Activated CD8-positive, alpha-beta memory T cell treated with anti-CD3 and anti-CD28 coated beads, Interleukin-2, amount 50 U/mL, for 4 hours (primary cell): Measurements from ENCODE around the gene EIF1AD.
"Not testable (repeated sequence)": the region's sequence is repeated elsewhere in the genome, so short reads cannot be mapped to it uniquely, and the experiment has no call there.

ENCODE experiments used
- DNase-seq: peaks from one replicate; pipeline ENCODE4 v3.0.0-alpha.2; 2020

Gene EIF1AD, protein sequence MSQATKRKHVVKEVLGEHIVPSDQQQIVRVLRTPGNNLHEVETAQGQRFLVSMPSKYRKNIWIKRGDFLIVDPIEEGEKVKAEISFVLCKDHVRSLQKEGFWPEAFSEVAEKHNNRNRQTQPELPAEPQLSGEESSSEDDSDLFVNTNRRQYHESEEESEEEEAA

DNA sequence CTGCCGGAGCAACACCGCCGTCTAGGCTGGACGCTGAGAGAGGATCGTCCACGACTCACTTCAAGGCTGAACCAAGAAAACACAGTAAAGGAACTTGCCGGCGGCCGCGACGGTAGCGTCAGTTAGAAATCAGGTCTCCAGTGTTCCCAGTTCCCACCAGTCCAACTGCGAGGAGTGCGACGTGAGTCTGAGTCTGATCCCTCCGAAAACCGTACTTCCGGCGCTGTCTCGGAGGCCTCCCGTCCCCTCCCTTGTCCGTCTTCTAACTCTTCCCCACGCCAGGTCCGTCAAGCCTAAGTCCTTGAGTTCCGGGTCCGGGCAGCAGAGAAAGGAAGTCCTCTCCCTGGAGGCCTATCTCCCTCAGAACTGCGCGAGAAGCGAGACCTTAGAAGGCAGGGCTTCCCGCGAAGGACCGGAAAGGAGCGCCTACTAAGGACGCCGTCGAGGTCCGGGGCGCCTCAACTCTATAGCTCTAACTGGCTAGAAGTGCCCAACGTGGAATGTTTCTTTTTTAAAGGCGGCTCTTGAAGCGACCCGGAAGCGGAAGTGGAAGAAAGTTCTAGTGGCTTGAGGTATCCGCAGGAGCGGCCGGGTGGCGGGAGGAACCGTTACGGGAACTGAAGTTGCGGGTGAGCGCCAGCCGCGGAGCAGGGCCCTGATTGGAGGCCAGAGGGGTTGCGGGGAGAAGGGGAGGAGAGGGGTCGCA, at the start of gene EIF1AD, which contains the start of gene BANF1:
TSS of gene EIF1AD (minus strand) at position 216 of the 706 bp plus-strand sequence. CDS start 1,768 bp downstream, outside the sequence.
TSS of gene BANF1 (plus strand) at position 562 of the 706 bp plus-strand sequence. CDS start 748 bp downstream, outside the sequence.
- peak; percentile 86 for DNase-seq

DNA sequence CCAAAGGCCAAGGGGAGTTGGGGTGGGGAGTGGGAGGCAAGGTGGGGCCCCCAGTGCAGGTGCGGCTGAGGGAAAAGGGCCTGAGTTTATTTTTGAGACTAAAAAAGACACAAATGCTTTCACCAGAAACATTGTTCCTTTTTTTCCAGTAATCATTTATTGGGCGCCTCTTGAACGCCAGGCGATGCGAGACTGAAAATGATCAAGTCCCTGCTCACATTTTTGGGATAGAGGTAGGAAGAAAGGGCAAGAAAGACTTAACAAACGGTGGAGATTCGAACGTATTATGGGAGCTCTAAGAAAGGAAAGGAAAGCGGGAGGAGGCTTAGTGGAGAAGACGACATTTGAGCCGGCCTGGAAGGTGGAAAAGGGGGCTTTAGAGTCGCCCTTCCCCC, 49.4 kb upstream of the EIF1AD start:
- no peak for DNase-seq

DNA sequence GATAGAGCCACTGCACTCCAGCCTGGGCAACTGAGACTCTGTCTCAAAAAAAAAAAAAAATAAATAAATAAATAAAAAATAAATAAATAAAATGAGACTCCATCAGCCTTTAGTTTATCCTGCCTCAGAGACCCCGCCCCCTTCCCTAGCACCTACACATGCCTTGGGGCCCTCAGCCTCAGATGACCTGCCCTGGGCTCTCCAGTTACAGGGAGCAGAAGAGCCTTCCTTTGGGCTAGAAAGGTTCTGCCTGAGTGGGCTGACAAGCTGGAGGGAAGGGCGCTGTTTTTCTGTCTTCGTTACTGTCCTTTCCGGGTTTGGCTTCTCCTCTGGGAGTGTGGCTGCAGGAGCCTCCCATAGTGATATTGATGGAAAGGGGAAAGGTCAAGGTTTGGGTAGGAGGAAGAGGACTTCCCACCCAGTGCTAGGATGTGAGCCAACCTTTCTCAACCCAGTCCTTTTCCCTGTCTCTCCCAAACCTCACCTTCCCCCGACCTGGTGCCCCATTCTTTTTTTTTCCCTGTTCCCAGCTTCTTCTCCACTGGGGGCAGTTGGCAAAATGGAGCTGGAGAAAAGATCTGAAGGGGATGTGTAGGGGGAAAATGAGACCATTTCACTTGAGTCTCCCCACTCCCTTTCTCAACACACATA, 48.7 kb upstream of the EIF1AD start:
- DNase-seq = no peak

DNA sequence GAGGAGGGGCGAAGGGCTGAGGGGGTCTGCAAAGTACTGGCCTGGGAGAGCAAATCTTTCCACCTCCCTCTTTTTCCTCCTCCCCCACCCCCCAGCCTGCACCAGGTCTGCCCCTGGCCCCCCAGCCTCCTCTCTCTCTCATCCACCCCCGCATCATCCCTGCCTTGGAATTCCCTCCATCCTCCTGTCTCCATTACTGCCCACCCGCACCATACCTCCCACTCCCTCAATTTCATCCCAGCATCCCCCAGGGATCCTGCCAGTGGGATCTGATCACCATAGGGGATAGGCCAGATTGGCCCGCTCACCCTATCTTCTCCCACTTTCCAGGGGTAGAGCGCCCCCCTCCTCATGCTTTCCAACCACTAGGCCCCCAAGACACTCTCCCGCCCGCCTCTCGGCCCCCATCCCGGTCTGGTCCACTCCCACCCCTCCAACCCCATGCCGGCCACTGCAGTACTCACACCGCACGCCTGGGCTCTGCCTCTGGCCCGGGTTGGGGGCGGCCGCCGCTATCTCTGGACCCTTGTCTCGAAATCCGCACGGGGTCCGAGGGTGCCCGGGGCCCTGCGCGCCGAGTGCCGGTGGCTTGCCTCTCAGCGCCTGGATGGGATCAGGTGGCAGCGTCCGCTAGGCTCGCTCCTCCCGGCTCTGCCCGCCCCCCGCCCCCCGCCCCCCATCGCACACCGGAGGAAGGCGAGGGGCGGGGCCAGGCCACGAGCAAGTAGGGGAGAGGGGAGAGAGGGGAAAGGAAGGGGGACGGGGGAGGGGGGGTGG, 46.8 kb upstream of the EIF1AD start, which contains the start of gene GAL3ST3:
TSS of gene GAL3ST3 (minus strand) at position 615 of the 777 bp plus-strand sequence. CDS start 3,746 bp downstream, outside the sequence.
- no peak for DNase-seq

DNA sequence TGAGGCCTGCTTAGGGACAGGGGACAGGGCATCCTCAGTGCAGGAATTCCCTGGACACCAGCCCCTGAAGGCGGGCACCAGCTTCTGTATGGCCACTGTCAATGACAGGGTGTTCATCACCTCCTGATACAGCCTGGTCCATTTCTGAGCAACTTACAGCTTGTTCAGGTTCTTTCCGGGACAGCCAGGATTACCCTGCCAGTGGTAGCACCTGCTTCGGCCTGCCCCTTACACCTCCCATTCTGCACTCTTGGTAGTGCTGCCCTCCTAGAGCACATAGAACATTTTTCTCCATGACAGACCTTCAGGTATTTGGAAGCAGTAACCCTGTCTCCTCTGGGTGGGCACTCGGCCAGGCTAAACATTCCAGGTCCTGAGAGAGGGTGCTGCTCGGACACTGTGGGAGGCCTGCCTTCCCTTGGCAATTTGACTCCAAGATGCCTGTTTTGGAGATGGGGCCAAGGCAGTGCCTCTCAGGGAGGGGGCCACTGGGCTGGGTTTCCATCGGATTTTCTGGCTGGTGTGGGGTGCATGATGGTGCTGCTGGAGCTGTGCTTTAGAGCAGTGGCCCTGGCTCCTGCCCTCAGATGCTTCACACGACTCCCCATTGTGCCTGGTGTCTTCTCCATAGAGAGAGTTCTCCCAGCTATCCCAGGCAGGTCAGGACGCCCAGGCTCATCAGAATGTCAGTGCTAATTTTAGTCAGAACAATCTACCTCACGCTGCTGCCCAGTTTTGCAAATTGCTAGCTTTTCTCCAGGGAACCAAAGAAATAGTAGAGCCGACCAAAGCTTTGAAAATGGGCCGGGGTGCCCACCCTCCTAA, 45.8 kb upstream of the EIF1AD start:
- no peak for DNase-seq

DNA sequence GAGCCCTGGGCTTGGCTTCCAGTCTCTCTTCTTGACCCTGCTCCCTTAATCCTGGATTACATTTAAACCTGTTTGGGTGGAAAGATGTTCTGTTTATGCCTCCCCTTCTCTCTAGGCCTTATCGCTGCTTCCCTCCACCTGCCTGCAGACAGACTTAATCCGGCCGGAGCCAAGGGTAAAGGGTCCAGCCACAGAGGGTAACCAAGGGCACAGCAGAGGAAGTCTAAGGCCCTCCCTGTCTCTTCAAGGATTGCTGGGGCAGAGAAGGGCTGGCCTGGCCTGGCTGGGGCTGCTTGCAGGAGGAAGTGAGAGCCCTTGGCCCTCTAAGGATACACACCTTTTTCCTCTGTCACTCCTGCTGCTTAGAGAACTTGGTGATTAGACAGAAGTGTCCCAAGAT, 44.9 kb upstream of the EIF1AD start:
- no peak for DNase-seq

DNA sequence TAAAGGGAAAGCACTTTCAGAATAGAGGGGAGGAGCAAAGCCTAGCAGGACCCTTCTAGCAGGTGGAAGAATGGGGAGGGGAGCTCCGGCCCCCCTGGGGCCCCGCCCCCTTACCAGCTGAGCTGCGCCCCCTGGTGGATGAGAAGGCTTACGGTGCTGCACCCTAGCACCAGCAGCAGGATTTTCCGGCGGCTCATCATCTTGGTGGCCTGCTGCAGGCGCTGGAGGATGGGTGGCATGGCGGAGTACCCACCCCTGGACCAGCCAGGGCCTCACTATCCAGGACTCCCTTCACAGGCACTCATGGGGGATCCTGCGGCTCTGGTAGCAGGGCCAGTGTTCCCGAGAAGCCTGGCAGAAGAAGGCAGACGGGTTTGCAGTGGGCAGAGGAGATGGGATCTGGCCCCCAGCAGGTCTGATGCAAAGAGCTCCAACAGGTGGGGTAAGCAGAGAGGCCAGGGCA, 43.3 kb upstream of the EIF1AD start:
- DNase-seq = peak; percentile 85

DNA sequence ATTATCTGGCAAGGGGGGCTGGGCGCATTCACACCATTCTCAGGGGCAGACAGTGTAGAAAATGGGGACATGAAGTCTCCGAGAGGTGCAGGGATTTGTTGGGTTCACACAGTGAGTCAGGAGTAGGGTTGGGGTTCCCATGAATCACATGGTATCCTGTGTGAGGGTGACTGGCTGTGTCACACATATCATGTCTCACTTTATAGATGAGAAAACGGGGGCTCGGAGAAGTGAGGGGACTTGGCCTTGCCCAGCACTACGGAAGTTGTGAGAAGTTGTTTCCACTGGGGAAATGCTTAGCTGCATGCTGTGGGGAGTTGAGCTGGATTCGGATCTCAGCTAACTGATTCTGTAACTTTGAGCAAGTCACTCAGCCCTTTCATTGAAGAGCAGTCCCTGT, 42.8 kb upstream of the EIF1AD start:
- DNase-seq = peak; percentile 23

DNA sequence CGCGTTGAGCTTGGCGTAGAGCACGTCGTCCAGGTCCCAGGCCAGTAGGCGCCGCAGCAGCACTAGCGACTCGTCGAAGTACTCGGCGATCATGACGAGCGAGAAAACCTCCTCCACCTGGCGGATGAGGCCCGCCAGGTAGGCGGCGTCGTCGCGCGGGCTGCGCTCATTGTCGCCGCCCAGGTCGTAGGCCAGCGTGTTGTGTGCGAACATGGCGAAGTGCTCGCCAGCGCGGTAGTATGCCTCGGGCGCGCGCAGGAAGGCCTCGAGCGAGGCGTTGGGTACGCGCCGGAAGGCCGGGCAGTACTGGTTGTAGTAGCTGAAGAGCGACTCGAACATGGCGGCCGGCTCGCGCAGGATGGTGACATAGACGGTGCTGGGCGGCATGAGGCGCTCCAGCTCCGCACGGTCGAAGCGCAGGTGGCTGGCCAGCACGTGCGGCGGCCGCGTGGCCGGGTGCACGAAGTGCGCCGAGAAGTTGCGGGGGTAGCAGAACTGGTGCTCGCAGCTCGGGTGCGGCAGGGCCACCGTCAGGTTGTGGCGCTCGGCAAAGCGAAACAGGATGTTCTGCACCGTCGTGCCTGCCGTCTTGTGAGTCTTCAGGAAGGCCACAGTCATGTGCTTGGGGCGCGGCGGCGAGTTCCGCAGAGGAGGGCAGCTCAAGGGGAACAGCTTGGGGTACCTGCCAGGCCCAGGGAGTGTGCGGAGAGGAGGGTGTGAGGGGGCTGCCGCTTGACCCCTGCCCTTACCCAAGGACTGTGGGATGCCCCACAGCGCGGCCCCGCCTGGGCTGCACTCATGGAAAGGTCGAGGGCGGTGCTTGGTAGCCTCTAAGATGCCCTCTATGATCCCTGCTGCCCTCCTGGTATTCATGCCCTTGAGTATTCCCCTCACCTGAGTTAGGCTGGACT, 41.3 kb upstream of the EIF1AD start:
- no peak for DNase-seq

DNA sequence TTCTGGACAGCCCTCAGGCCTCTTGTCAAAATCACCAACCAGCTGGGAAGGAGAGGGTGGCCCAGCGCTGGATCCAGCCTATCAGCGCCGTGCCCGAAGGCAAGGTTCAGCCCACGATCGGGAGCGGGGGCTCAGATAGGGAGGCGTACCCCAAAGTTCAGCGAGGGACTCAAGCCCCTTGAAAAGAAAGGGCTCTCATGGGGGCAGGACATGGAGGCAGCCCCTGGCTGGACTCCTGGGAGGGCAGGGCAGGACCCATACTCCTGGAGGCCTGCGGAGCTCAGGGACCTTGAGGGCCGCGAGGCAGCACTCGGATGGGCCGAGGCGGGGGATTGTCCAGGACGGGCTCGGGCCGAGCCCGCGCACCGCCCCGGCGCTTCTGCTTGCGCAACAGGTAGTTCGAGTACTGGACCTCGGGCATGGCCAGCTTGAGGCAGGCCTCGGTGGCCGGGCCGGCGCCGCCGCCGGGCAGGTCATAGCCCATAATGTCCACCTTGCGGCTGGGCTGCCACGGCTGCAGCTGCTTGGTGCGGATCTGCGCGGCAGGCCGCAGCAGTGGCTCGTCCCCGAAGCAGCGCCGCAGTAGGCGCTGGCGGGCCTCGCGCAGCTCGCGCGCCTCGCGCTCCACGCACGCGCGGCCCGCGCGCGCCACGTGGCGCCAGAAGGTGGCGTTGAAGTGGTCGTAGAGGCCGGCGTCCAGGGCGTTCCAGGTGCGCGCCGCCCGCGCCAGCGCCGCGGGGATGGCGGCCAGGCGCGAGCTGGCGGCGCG, 40.5 kb upstream of the EIF1AD start:
- DNase-seq = no peak

DNA sequence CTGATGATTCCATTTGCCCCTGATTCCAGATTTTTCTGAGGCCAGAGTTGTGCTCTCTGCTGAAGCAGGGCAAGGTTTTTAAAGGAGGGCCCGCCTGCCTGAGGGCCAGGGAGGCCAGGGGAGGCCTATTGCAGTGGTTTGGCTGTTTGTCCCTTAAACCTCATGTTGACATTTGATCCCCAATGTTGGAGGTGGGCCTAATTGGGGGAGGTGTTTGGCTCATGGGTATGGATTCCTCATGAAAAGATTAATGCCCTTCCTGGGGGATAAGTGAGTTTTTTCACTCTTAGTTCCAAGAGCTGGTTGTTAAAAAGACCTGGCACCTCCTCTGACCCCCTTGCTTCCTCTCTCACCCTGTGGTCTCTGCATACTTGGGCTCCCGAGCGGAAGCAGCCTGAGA, 37.8 kb upstream of the EIF1AD start:
- DNase-seq = no peak

DNA sequence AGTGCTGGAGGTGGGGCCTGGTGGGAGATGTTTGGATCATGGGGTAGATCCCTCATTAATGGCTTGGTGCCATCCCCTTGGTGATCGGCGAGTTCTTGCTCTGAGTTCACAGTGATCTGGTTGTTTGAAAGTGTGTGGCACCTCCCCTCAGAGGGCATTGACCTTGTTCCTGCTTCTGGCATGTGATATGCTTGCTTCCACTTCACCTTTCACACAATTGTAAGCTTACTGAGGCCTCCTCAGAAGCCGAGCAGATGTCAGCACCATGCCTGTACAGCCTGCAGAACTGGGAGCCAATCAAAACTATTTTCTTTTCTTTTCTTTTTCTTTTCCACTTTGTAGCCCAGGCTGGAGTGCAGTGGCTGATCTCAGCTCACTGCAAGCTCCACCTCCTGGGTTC, 35.4 kb upstream of the EIF1AD start:
- DNase-seq = no peak

DNA sequence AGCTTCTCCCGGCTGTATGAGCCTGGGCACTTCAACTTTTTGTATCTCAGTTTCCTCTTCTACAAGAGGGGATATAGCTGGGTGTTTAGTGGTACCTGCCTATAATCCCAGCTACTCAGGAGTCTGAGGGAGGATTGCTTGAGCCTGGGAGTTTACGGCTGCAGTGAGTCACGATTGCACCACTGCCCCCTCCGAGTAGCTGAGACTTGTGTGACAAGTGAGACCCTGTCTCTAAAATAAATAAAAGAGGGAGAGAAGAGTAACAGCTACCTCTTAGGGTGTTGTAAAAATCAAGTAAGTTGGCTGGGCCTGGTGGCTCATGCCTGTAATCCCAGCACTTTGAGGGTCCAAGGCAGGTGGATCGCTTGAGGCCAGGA, 34.4 kb upstream of the EIF1AD start:
- DNase-seq = no peak

DNA sequence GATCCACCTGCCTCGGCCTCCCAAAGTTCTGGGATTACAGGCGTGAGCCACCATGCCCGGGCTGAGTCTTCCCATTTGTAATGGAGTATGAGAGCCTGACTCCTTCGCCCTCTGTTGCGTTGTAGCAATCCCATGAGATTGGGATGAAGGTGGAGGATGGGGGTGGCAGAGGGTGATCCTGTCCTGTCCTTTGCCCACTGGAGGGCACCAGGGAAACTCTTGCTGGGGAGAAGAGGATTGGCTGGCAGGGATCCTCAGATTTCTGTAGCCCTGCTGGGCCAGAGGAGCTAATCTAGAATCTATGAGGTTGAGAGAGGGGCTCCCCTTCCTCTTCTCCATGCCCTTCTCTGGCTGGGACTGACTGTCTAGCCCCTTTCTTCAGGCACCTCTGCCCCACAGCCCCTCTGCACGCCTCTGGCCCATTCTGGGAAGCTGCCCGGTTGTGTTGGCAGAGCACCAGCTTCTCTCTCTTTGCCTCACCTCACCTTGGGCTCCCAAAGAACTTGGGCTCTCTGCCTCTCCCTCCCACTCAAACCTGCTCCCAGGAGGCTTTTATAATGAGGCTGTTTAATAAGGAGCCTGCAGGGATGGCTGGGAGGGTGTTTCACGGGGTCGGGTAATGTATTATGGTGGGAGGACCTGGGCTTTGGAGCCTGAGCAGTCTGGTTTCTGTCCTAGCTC, 33.8 kb upstream of the EIF1AD start:
- DNase-seq = no peak

DNA sequence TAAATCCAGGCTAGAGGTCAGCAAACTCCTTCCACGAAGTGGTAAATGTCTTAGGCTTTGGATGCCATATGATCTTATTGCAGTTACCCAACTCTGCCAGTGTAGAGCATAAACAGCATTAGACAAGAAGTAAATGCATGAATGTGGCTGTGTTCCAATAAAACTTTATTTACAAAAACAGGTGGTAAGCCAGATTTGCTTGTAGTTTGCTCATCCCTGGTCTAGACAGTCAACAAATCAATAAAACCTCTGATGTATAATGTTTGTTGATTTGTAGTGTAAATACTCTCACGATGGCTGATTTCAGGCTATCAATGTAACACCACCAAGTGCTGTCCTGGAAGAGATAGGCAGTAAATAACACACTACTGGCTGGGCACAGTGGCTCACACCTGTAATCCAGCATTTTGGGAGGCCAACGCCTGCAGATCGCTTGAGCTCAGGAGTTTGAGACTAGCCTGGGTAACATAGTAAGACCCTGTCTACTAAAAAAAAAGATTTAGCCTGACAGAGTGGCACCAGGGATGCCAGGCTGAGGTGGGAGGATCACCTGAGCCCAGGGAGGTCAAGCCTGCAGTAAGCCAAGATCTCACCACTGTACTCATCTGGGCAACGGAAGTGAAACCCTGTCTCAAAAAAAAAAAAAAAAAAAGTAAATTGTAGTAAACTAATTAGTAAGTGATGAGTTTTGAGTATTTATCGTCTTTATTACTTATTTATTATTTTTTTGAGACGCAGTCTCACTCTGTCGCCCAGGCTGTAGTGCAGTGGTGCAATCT, 31.2 kb upstream of the EIF1AD start:
- no peak for DNase-seq

DNA sequence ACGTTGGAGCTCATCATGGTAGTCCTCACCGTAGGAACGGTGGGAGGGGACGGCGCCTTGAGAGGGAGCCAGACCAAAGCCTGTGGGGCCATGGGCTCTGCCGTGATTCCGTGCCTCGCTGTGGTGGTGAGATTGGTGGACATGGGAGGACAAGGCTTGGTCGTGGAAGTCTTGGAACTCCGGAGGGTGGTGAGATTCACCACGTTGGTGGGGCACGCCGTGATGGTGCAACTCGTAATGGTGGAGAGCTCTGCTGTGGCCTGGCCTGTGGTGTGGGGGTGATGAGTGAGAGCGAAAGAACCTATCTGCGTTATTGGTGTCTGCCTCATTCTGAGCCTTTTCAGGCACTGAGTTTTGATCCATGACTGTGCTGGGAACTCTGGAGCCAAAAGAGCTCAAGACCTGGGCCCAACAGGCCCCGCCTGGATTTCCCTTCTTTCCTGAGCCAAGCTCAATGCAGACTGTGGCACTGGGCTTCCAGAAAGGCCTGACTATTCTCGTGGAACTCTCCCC, 24.1 kb upstream of the EIF1AD start, which contains the start of gene CATSPER1:
TSS of gene CATSPER1 (minus strand) at position 463 of the 513 bp plus-strand sequence. CDS start at position 363, 100 bp downstream.
- no peak for DNase-seq

DNA sequence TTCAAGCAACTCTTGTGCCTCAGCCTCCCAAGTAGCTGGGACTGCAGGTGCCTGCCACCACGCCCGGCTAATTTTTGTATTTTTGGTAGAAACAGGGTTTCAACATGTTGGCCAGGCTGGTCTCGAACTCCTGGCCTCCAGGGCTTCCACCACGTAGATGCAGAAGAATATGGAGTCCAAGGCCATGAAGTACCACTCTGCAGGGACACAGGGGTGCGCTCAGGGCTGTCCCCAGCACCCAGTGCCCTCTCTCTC, 21.2 kb upstream of the EIF1AD start:
- DNase-seq = not testable (repeated sequence)

DNA sequence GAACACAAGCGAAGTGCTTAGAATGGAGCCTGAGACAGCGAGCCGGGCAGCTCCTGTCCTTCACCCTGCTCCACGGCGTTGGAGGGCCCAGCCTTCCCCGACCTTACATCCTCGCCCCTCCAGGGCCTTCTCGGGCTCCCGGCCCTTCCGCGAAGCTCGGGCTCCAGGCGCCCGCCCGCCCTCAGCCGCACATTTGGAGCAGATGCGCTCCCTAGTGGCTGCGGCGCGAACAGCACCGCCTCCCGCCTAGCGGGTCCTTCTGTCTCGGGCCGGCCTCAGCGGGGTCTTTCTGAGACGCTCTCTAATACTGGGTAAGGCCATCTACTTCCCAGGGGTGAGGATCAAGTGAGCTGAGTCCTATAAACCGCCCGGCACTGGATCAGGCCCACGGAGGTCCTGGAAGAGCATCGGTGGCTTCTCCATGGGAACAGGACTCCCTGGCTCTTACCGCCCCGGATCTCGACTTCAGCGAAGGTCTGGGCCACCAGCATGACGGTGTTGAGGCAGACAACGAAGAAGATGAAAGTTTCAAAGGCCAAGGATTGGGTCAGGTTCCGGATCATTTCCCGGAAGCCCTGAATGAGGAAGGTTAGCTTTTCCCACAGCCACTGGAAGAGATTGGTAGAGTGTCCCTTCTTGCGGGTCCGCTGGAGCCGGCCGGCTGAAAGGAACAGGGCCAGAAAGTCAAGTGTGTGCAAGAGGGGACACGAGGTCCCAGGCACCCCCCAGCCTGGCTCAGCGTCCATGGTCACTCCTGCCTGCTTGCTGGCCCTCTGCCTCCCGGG, 20.6 kb upstream of the EIF1AD start:
- peak; percentile 84 for DNase-seq
